GM19455 (cell line): Measurements from ENCODE around the gene ETS1.

ENCODE experiments used
- ATAC-seq: cut with Tn5 transposase; IDR thresholded peaks from one replicate; pipeline ENCODE4 v1.9.1; 2021; ENCODE audit not compliant: unreplicated experiment

ETS1 gene

GRCh38 chr11:128521682-128522054 is 65.7 kb downstream of the ETS1 start:
- ATAC-seq, result no peak

GRCh38 chr11:128520888-128521681 is 66.3 kb downstream of the ETS1 start:
- ATAC-seq, result no peak

DNA sequence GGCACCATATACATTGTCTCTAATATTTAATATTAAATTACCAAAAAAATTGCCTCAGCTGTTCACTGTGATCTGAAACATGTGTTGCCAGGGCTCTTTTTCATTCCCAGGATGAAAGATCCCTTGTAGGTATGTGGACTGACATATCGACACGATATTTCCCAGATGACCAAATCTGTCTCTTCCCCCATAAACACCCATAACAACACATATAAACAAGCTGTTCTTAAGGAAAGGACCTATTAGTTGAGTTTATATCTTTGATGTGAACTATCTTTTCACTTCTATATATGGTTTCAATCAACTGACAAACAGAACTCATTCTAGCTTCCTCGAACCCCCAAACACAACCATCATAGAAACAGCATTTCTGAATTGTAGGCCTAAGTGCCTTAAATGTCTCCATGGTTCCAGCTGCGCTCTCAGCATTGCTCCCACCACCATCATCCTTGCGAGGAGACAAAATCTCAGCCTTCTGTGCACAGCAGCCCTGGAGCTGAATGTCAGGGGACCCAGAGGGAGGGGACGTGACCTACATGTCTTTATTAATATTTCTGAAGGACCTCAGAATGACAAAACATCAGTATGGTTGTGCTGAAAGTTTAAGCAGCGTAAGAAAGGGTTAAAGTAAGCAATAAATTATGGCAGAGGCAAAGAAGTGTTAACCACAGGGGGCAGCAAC is 67.0 kb downstream of the ETS1 start:
- no peak for ATAC-seq

DNA sequence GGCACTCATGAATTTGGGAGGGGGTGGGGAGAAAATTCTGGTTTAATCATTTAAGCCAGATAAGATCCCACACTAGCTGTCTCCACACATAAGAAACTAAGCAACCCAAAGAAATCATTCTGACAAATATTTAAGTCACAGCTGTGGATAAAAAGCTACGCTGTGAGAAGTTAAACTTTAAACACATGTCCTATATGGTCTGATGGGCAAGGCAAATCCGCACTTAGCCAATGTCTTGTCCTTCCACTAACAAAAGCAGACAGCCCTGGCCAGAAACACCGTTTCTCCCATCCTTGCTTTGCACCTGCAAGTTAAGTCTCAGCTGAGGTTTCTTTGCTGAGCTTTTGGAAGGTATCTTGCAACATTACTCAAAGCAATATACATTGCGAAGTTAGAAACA is 68.0 kb downstream of the ETS1 start:
- ATAC-seq, result no peak

DNA sequence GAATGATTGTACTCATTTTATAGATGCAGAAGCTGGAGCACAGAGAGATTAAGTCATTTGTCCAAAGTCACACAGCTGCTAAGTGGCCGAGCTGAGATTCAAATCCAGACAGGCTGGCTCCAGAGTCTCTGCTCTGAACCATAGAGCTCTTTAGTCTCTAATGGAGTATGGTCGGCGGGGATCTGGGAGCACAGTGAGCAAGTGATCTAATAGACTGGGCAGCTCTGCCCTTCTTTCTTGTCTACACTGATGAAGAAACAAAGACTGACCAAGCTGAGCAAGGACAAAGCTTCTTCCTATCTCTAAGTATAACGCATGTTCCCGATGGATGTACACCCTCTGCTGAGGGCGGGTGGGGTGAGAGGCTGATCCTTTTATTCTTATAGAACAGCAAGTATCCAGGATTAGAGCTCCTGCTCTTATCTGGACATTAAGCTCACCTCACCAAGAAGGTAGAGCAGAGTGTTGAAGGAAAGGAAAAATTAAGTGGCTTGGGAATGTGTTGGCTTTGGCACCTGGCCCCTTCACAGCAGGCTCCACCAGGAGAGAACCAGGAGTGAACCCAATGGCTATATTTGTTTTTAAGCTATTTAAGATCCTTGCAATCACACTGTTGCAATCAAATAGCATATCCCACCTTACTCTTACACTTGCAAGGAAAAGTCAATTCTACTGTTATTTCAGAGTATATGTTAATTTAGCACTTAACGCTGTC is 68.7 kb downstream of the ETS1 start:
- ATAC-seq, result no peak

DNA sequence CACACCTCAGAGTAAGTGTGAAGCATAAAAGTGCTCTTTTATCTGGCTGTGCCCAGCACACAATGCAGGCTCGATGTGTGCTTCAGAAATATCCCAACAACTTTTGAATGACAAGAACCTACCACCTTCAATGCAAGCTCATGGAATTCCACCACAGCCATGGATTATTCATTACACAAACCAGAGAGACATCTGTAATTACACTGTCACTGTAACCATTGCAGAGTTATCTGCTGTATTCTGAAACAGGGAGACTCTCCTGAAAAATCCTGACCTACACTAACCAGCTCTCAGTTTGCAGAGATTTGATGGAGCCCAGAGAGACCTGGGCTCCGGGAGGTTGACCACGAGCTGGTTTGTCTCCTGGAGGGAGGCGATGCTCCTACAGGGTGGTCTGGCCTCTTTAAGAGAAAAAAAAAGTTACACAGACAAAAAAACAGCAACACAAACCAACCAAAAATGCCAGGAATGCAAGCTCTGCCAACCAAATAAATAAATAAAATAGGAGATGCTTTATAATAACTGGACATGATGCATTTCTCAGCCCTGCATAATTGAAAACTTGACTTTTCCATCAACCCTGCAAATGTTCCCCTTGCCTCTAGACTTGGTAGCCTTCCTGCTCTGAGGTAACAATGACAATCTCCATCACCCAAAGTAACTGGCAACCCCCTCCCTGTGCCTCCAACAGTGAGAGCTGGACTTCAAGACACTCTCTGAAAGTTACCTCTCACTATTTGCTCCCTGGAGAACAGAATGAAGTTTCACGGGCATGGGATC is 69.7 kb downstream of the ETS1 start:
- no peak for ATAC-seq

- no peak for ATAC-seq
Observed at GRCh38 chr11:128516886-128517285, 70.5 kb downstream of the ETS1 start.

DNA sequence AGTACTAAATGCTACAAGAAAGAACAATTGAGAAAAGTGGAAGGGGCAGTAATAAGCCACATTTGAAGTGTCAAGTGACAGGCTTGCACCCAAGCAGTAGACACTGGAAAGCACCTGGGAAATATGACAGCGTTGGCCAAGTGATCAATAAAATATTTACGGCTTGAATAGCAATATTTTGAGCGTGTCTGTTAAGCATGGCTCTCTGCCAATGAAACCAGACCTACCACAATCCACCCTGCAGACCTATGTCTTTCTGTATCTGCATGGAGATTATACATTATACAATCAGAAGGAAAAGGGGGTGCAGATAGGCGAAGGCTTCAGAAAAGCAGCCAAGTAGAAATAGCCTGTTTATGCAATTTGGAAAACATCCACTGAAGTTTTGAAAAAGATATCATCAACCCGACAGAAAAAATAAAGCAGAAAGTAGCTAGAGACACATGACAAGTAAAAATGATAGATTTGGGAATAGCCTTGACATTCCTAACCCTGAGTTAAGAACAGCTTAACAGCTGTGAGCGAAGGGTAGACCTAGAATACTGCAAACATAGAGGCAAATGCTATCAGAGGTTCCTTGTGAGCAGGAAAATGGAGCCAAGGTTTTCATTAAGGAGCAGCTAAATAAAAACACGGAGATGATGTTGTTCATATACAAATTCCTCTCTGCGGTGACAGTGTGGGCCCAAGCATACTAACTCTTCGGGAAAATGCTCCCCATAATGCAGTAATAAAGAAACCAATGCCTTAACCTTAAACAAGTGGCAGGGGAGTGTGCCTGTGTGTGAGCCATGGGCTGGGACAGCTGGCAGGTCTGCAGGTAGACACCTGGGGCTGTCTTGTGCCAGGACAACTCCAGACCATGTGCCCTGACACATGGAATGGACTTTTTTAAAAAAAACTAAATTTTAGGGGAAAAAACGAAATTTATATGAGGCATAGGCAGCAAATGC is 71.3 kb downstream of the ETS1 start:
- ATAC-seq, result no peak

- no peak for ATAC-seq
Observed at GRCh38 chr11:128515086-128515485, 72.3 kb downstream of the ETS1 start.

DNA sequence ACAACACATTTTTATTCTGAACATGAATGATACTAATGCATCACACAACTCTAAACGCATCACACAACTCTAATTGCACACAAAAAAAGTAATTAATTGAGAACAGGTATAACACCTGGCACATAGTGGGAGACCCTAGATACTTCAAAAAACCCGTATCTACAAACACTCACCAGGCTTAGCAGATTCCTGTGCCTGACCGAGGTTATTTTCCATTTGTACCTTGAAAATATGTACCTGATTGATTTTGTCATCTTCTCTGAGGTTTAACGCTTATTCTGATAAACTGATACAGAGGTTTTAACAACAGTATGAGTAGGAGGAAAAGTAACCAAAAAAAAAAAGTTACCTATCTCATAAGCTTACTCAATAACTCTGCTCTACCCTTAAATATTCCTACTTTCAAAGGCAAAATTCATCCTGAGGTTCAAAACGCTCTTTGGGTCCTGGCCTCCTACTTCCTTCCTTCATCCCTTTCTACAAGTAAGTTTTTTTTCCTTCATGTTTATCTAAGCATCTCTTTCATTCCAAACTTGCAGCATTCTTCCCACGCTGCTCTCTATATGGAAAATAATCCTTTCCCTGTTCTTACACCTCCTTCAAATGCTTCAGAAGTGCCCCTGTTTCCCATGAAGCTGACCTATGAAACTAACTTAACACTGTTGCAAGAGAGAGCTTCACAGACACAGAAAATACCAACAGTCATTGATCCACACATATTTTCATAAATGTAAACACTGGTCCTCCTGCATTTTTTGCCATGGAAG is 73.3 kb downstream of the ETS1 start:
- no peak for ATAC-seq

DNA sequence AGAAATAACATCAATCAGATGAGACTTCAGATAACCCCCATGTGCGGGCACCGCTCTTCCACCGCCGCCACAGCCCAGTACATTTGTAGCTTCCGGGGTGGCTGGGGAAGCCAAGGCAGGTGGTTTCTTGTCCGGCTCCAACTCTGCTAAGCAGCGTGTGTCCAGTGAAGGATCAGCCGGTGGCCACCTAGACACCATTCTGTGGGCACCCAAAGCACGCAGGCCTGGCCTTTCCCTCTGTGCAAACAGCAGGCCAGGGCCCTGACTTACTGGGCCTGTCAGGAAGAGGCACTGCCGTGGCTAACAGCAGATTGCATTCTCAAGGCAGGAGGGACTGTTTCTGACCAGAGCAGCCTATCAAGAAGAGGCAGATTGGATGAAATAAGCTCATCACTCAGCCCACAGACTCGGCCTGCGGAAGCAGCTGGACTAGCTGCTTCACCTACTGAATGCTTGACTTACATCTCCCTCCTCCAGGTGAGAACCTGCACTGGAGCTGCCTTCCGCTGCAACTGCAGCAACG is 74.8 kb downstream of the ETS1 start:
- no peak for ATAC-seq

GRCh38 chr11:128511712-128512111 is 75.6 kb downstream of the ETS1 start:
- ATAC-seq, result no peak

- ATAC-seq, result no peak
Observed at GRCh38 chr11:128509621-128510389, 77.6 kb downstream of the ETS1 start.

GRCh38 chr11:128508770-128509510 is 78.4 kb downstream of the ETS1 start:
- no peak for ATAC-seq

- no peak for ATAC-seq
Observed at GRCh38 chr11:128507936-128508335, 79.4 kb downstream of the ETS1 start.

- no peak for ATAC-seq
Observed at GRCh38 chr11:128506999-128507611, 80.3 kb downstream of the ETS1 start.

GRCh38 chr11:128506356-128506755 is 81.0 kb downstream of the ETS1 start:
- ATAC-seq, result no peak
